ENCODE results near the gene APOA1. TPM values are rescaled to one million over a fixed set of nuclear protein-coding genes. Genes with fewer than 3 reads are reported as not detected.

The APOA1 gene
- not detected for total RNA-seq (2021; fragmentation: NEBNext Ultra II Directional; extraction: Animal tissue kit (Norgen Biotek cat#: 25700))
- long read RNA-seq, partial matches to known transcripts, result 0 of 1 reads
- long read RNA-seq, other reads (novel, unspliced or antisense), result 1 of 1 reads

GRCh38 chr11:116837231-116838091 is at the start of gene APOA1:
Gene APOA1, minus strand, starts transcription at chr11:116837622. Its CDS starts 235 bp downstream, at chr11:116837387.
- Mint-ChIP-seq H3K4me3 (no peak within 1 kb of the TSS), H3K4me1 (ENCODE audit: low read depth) (peaks cover 10% of the 10 kb centered on the region), H3K27me3 (ENCODE audit: insufficient read depth) (peaks cover 4% of the 10 kb centered on the region; the same call in 1 of the 2 replicates), H3K36me3 (ENCODE audit: low read depth) (no peaks in the 10 kb centered on the region), H3K9me3 (no peaks in the 10 kb centered on the region), H3K27ac (no peak within 1 kb of the TSS)
- no peak for TF ChIP-seq CTCF (IDR thresholded peaks at IDR 0.05)
- no peak for DNase-seq

DNA sequence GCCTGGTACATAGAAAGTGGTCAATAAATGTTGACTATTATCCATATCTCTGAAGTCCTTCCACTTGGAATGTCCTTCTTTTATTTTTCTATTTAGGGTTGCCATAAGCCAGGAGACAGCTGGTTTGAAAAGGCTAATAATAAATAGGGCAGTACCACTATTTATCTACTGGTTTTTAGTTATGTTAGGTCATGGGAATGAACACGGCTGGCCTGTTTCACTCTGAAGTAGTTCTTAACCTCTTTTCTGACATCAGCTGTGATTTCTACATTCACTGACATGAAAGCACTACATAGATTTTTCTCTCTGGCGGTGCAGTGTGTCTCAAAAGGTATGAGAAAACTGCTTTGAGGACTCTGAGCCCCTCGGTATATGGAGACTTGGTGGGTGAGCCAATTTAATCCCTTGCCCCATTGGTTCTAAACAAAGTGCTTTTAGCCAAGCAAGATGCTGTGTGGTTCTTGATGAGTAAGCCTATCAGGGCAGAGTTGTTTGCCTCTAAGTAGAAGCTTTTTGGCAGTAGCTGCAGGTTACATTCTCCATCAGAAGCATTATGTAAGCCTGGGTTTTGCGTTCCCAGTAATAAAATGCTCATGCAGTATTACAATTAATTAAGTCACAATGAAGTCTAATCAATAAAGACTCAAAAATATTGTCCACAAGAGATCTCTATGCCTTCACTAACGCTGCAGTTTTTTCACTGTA is 48.7 kb upstream of the APOA1 start:
- Mint-ChIP-seq H3K27me3 (ENCODE audit: insufficient read depth) (no peaks in the 10 kb centered on the region), H3K4me3 (no peak overlapping the region), H3K9me3 (no peaks in the 10 kb centered on the region), H3K4me1 (ENCODE audit: low read depth) (peaks cover 57% of the 10 kb centered on the region), H3K27ac (no peak overlapping the region), H3K36me3 (ENCODE audit: low read depth) (no peaks in the 10 kb centered on the region; the same call in 1 of the 2 replicates)
- no peak for DNase-seq
- no peak for TF ChIP-seq CTCF (IDR thresholded peaks at IDR 0.05)

DNA sequence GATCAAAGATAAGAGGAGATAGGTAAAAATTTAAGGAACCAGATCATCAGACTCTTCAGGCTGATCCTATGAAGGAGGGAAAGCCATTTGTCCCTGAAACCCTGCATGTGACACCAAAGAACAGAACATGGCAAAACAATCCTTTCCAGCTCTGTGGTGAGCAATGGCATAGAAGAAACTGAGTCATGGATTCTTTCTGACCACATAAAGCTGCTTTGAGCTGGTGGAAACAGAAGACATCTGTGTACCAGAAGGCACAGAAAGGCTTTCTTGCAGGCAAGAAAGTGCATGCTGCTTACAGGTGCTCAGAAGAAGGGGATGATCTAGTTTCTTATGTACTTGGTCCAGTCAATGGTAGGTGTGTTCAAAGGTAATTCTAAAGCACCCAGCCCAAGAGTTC is 45.0 kb upstream of the APOA1 start:
- TF ChIP-seq CTCF (IDR thresholded peaks at IDR 0.05), result no peak
- Mint-ChIP-seq H3K4me1 (ENCODE audit: low read depth) (peaks cover 47% of the 10 kb centered on the region), H3K9me3 (no peaks in the 10 kb centered on the region), H3K4me3 (no peak overlapping the region), H3K36me3 (ENCODE audit: low read depth) (no peaks in the 10 kb centered on the region; the same call in 1 of the 2 replicates), H3K27me3 (ENCODE audit: insufficient read depth) (no peaks in the 10 kb centered on the region), H3K27ac (peak overlapping the region; percentile 37; the same call in 1 of the 2 replicates)
- peak; percentile 71 for DNase-seq

DNA sequence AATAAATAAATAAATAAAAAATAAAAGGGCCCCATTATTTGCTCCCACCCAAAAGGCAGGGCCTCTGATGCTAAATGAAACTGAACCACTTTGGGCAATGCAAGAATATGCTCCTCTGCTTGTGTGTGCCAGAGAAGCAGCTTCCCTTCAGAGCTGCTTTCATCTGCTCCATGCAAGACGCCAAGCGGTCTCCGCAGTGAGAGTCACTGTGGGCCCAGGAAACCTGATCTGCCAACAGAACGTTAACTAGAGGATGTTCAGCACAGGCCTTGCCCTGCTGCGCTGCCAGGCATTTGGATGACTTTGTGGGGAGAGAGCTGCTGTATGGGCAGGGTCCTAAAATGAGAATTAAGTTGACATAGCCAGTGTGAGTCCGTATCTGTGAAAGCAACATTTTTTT is 43.7 kb upstream of the APOA1 start:
- H3K4me1 Mint-ChIP-seq (ENCODE audit: low read depth), result peaks cover 39% of the 10 kb centered on the region
- H3K27ac Mint-ChIP-seq, result no peak overlapping the region
- no peaks in the 10 kb centered on the region; the same call in 1 of the 2 replicates for H3K36me3 Mint-ChIP-seq (ENCODE audit: low read depth)
- no peak overlapping the region for H3K4me3 Mint-ChIP-seq
- no peak for DNase-seq
- TF ChIP-seq CTCF (IDR thresholded peaks at IDR 0.05), result no peak
- H3K9me3 Mint-ChIP-seq, result no peaks in the 10 kb centered on the region
- no peaks in the 10 kb centered on the region for H3K27me3 Mint-ChIP-seq (ENCODE audit: insufficient read depth)

- Mint-ChIP-seq H3K27ac (0 out of 2 replicates have a peak overlapping the region, but pooled peaks have one; percentile 41), H3K27me3 (ENCODE audit: insufficient read depth) (no peaks in the 10 kb centered on the region), H3K4me3 (no peak overlapping the region), H3K9me3 (no peaks in the 10 kb centered on the region), H3K4me1 (ENCODE audit: low read depth) (peaks cover 44% of the 10 kb centered on the region), H3K36me3 (ENCODE audit: low read depth) (peaks cover 9% of the 10 kb centered on the region)
- TF ChIP-seq CTCF (IDR thresholded peaks at IDR 0.05), result peak; percentile 86
- DNase-seq, result peak; percentile 74
These were observed 42.6 kb upstream of the APOA1 start for GRCh38 chr11:116879800-116880625.

Data from HFFc6 (cell line).